ENCODE data around the gene NOTO.

DNA sequence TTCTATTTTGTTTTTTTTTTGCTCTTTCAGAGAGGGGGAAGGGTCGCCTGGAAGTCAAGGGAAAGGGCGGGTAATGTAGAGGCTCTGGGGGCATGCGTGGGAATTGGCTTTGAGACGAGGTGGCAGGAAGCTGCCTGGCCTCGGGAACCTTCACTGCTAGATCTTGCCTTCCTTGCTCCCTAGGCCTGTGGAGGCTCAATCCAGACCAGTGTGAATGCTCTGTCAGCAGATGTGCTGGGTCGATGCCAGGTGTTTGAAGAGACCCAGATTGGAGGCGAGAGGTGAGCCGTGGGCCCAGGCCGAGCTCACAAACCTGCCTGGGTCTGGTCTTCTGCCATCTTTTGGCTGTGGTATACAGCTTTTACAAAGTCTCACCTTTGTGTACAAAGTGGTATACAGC is 47.3 kb downstream of the NOTO start:
- TF ChIP-seq CTCF (IDR thresholded peaks at IDR 0.05) = no peak
- TF ChIP-seq POLR2A (IDR thresholded peaks at IDR 0.05) = no peak
